Left colon (tissue), 2 donors: ENCODE data around the gene PTH2. TPM values are rescaled to one million over a fixed set of nuclear protein-coding genes. Genes with fewer than 3 reads are reported as not detected.
A peak's percentile ranks its signal among the peaks of the same experiment; 100 is the strongest.
"Not testable (repeated sequence)": the region's sequence is repeated elsewhere in the genome, so short reads cannot be mapped to it uniquely, and the experiment has no call there.

Source experiments
- ATAC-seq: fragments of 200-7000 bp; cut with Tn5 transposase; one replicate; pipeline ENCODE4 v1.9.1; 2020; ENCODE audit warnings: mild to moderate bottlenecking, moderate library complexity
- DNase-seq, 2 donors: peaks; one replicate each; pipeline ENCODE4 v3.0.0-alpha.2; 2020
- intact Hi-C, 2 donors: fragments of 100-400 bp; cut with DNase I in 1 of 2; cut with micrococcal nuclease in 1 of 2; formaldehyde crosslinking; loops; one replicate each; pipeline versions ENCODE4 v1.11.2 to v1.14.0; 2022; cut with DNase I, micrococcal nuclease
- total RNA-seq, 2 donors: library from RNA; stranded (reverse); fragmentation: NEBNext Ultra II Directional; extraction: Animal tissue kit (Norgen Biotek cat#: 25700); gene quantifications; one replicate each; pipeline ENCODE4 v1.2.1, GENCODE V29; 2021
- donor health status: DM: no; HTN: no; CAD: no.
- donor health status: DM: yes; HTN: yes; CAD: no.

Gene PTH2
- total RNA-seq, 2 donors from 2014 or later = not detected

DNA sequence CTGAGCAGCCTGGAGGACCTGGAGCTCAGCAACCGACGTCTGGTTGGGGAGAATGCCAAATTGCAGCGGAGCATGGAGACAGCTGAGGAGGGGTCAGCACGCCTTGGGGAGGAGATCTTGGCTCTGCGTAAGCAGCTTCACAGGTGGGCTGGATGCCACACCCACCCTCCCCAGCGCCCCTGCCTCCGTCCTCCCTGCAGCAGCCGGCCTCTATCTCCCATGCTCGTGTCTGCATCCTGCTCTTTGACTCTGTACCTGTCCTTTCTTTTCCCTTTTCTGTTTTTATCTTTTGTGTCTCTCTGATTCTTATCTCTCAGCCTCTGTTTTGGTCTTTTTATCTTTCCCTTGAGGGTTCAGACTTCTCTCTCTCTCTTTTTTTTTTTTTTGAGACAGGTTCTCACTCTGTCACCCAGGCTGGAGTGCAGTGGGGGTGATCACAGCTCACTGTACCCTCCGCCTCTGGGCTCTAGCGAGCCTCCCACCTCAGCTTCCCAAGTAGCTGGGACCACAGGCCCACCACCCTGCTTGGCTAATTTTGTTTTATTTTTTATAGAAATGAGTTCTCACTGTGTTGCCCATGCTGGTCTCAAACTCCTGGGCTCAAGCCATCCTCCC lies 25.1 kb downstream of the PTH2 start:
- no peak for ATAC-seq
- intact Hi-C loops = no loop called here
- DNase-seq = no peak

- intact Hi-C loops = no loop called here
- no peak for ATAC-seq
- no peak for DNase-seq
Observed at GRCh38 chr19:49396738-49397505, 26.3 kb downstream of the PTH2 start.

DNA sequence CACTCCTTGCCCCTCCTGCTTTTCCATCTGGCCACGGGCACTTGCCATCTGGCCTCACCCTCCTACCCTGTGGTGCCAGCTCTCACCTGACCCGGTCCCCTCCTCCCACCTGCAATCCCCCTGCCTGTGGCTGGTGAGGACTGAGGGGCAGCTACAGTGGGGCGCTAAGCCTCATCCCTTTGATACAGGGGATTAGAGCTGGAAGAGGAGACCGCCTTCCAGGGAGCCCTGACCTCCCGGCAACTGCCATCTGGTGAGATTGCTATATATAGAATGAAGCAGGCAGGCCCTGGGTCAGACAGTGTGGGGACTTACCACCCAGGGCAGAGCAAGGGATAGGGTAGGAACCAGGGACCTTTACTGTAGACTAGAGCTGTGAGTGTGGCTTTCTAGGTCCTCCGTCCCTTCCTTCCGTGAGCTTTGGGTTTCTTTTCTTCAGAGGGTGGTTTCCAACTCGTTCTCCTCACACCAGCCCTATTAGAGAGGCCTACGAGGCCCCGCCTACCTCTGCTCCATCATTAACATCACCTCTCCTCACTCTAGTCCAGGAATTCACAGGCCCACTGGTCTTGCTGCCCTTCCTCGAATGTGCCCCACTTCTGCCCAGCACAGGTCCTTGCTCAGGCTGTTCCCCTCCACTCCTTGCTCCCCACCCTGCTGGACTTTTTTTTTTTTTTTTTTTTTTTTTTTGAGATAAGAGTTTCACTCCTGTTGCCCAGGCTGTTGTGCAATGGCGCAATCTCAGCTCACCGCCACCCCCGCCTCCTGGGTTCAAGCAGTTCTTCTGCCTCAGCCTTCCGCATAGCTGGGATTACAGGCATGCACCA lies 27.4 kb downstream of the PTH2 start:
- ATAC-seq (no peak), DNase-seq (no peak)
- intact Hi-C loops = no loop called here

DNA sequence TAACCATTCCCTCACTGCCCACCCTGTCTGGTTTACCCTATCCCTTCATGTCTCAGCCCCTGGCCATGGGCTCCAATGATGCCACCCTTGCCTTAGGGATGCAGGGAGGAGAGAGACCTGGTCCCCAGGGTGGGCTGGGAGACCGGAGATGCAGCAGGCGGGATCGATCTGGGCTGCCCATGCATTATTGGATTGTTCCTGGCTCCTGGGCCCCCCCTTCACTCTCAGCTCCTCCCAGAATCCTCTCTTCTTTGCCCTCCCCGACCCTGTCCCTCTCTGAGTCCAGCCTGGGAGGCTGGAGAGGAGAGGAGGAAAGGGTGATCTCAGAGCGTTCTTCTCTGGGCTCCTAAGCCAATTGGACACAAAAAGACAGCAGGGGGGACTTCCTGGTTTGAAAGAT lies 29.4 kb downstream of the PTH2 start:
- intact Hi-C loops = loop anchor here in 1 of 2 donors (5.0 kb wide), 1 partner anchor 48 kb away; the partner anchor contains the start of gene SLC17A7
- DNase-seq (no peak), ATAC-seq (no peak)

GRCh38 chr19:49391581-49392399 lies 31.5 kb downstream of the PTH2 start:
- ATAC-seq = peak; percentile 96
- peak; percentile 64 to 83 for DNase-seq
- intact Hi-C loops = loop anchor here in 1 of 2 donors (5.0 kb wide), 1 partner anchor 51 kb away; the partner anchor contains the start of gene SLC17A7

GRCh38 chr19:49390929-49391359 lies 32.3 kb downstream of the PTH2 start:
- intact Hi-C loops = loop anchor here in 1 of 2 donors (5.0 kb wide), 1 partner anchor 51 kb away; the partner anchor contains the start of gene SLC17A7
- no peak for ATAC-seq
- DNase-seq = no peak

- DNase-seq = no peak
- no peak for ATAC-seq
Observed at GRCh38 chr19:49390131-49390928, 32.9 kb downstream of the PTH2 start.

GRCh38 chr19:49389406-49389805 lies 33.8 kb downstream of the PTH2 start:
- intact Hi-C loops = no loop called here
- DNase-seq (no peak), ATAC-seq (no peak)

More at GRCh38 chr19:49390131-49390928, 32.9 kb downstream of the PTH2 start:
- intact Hi-C loops = loop anchor here in 1 of 2 donors (5.0 kb wide), 1 partner anchor 52 kb away; the partner anchor contains the start of gene SLC17A7

DNA sequence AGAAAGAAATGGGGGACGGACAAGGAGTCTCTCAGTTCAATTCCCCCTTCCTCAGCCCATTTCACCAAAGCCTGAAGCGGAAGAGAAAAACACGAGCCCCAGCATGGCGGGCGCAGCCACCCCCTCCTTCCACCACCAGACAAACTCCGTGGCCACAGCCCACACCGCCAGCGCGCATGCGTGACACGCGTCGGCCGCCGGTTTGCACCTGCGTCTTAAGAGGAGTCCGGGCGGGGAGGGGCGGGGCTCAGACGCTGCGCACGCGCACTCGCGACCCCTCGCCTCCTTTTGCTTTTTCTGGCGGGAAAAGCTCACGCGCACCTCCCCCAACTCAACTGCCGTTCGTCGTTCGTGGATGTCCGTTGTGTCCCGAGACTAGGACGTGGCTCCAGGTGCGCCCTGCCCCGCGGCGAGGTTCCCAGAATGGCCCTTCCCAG lies 35.3 kb downstream of the PTH2 start, which contains the start of gene KASH5:
KASH5 (plus strand) TSS at position 314 of the 437 bp plus-strand sequence. CDS start 2,635 bp downstream, outside the sequence.
- intact Hi-C loops = no loop called here
- DNase-seq (peak; percentile 77 to 79), ATAC-seq (peak; percentile 75)

DNA sequence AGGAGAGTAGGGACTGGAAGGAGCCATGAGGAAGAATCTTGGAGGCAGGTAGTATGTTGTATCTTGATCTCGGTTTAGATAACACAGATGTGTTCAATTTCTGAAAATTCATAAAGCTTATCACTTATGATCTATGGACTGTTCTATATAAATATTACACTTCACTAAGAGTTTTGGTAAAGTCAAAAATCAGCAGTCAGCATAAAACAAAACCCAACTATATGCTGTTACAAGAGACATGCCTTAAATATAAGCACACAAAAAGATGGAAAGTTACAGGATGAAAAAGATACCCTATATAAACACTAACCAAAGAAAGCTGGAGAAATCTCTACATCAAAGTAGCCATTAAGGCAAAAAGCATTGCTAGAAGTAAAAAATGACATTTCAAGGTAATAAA lies 39.6 kb downstream of the PTH2 start:
- intact Hi-C loops = no loop called here
- no peak for ATAC-seq

DNA sequence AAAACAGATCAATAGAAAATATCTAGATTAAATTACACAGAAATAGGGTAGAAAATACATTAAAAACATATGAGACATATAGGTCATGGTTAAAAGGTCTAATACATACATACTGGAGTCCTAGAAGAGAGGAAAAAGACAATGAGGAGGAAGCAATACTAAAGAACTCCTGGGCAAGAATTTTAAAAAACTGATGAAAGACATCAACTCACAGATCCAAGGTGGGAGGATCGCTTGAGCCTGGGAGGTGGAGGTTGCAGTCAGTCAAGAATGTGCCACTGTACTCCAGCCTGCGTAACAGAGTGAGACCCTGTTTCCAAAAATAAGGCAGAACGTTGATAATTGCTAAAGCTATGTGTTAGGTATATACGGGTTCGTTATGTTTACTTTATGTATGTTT lies 40.6 kb downstream of the PTH2 start:
- intact Hi-C loops = no loop called here
- DNase-seq (no peak), ATAC-seq (no peak)

More for the DNA sequence above, 39.6 kb downstream of the PTH2 start:
- no peak for DNase-seq

- ATAC-seq (no peak), DNase-seq (no peak)
- intact Hi-C loops = no loop called here
Observed at GRCh38 chr19:49380391-49380790, 42.9 kb downstream of the PTH2 start.

- ATAC-seq (no peak), DNase-seq (no peak)
- intact Hi-C loops = no loop called here
Observed at GRCh38 chr19:49378512-49378911, 44.7 kb downstream of the PTH2 start.

DNA sequence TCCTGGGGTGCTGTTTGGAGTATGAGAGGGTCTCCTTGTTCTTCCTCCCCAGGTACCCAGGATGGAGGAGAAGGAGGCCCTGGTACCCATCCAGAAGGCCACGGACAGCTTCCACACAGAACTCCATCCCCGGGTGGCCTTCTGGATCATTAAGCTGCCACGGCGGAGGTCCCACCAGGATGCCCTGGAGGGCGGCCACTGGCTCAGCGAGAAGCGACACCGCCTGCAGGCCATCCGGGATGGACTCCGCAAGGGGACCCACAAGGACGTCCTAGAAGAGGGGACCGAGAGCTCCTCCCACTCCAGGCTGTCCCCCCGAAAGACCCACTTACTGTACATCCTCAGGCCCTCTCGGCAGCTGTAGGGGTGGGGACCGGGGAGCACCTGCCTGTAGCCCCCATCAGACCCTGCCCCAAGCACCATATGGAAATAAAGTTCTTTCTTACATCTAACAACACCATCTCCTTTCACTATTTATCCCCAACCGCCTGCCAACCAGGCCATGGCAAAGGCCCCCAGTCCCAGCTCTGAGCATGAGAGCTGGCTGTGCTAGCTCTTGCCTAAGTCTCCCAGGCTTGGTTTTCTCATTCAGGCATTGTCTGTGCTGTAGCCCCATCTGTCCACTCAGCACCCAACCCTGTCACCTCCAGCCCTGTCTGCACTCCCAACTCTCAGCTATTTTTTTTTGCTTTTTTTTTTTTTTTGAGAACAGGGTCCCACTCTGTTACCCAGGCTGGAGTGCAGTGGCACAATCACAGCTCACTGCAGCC lies 48.4 kb downstream of the PTH2 start:
- no peak for DNase-seq

DNA sequence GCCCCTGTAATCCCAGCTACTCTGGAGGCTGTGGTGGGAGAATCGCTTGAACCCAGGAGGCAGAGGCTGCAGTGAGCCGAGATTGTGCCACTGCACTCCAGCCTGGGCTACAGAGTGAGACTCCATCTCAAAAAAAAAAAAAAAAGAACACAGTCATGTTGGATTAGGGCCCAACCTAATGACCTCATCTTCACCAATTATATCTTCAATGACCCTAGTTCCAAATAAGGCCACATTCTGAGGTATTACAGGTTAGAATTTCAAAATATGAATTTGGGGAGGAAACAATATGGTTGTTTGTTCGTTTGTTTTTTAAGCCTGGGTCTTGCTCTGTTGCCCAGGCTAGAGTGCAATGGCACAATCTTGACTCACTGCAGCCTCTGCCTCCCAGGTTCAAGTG lies 50.1 kb downstream of the PTH2 start:
- intact Hi-C loops, DNase-seq, ATAC-seq: not testable (repeated sequence)

More for the DNA sequence above, 48.4 kb downstream of the PTH2 start:
- intact Hi-C loops = no loop called here
- no peak for ATAC-seq
